Epithelial cell of esophagus (primary cell): ENCODE data around the gene PELI2.

Source experiments
- DNase-seq: peaks from one replicate; pipeline ENCODE4 v3.0.0; 2010; ENCODE audit warnings: low read depth
- H3K4me3 ChIP-seq: 2 replicates; pipeline ENCODE4 v1.5.1; 2011; ENCODE audit warnings: mild to moderate bottlenecking, low read length, control low read depth
- TF ChIP-seq, protein P1 (sequence below): IDR thresholded peaks from 2 replicates; pipeline ENCODE4 v1.5.1; 2011; ENCODE audit warnings: low read depth, mild to moderate bottlenecking, low read length, control low read depth, inconsistent platforms; ENCODE audit not compliant: insufficient read depth; ENCODE audit errors: missing control alignments

The PELI2 gene

GRCh38 chr14:56168007-56168616 is 49.9 kb downstream of the PELI2 start:
- TF ChIP-seq, protein P1, sequence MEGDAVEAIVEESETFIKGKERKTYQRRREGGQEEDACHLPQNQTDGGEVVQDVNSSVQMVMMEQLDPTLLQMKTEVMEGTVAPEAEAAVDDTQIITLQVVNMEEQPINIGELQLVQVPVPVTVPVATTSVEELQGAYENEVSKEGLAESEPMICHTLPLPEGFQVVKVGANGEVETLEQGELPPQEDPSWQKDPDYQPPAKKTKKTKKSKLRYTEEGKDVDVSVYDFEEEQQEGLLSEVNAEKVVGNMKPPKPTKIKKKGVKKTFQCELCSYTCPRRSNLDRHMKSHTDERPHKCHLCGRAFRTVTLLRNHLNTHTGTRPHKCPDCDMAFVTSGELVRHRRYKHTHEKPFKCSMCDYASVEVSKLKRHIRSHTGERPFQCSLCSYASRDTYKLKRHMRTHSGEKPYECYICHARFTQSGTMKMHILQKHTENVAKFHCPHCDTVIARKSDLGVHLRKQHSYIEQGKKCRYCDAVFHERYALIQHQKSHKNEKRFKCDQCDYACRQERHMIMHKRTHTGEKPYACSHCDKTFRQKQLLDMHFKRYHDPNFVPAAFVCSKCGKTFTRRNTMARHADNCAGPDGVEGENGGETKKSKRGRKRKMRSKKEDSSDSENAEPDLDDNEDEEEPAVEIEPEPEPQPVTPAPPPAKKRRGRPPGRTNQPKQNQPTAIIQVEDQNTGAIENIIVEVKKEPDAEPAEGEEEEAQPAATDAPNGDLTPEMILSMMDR: peak; percentile 17

GRCh38 chr14:56170028-56170427 is 51.8 kb downstream of the PELI2 start:
- DNase-seq: no peak
- TF ChIP-seq, protein P1: no peak
- no peak overlapping the region for H3K4me3 ChIP-seq

More at GRCh38 chr14:56168007-56168616, 49.9 kb downstream of the PELI2 start:
- no peak overlapping the region for H3K4me3 ChIP-seq
- DNase-seq: peak; percentile 25

GRCh38 chr14:56170877-56171422 is 52.7 kb downstream of the PELI2 start:
- TF ChIP-seq, protein P1: no peak
- DNase-seq: no peak
- no peak overlapping the region for H3K4me3 ChIP-seq

DNA sequence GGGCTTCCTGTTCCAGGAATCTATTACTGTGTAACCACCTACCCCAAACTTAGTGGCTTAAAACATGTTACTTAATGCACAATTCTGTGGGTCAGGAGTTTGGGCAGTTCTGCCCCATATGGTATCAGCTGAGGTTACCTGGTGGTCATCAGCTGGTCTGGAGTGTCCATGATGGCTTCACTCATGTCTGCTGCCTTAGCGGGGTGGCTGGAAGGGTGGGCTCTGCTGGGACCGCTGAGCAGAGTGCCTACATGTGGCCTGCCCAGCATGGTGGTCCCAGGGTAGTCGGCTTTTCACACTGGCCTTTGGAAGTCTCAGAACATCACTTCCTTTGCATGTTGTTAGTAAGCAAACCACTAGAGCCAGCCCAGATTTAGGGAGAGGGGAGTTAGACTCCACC is 53.9 kb downstream of the PELI2 start:
- TF ChIP-seq, protein P1: no peak
- H3K4me3 ChIP-seq: no peak overlapping the region
- DNase-seq: no peak

GRCh38 chr14:56172571-56172971 is 54.4 kb downstream of the PELI2 start:
- DNase-seq: peak; percentile 57
- TF ChIP-seq, protein P1: no peak
- H3K4me3 ChIP-seq: no peak overlapping the region

GRCh38 chr14:56173365-56173922 is 55.2 kb downstream of the PELI2 start:
- TF ChIP-seq, protein P1: no peak
- no peak overlapping the region for H3K4me3 ChIP-seq
- no peak for DNase-seq

GRCh38 chr14:56175773-56176172 is 57.6 kb downstream of the PELI2 start:
- TF ChIP-seq, protein P1: no peak
- DNase-seq: no peak

More at GRCh38 chr14:56175773-56176172, 57.6 kb downstream of the PELI2 start:
- no peak overlapping the region for H3K4me3 ChIP-seq
